MG63 (cell line): ENCODE results near the gene OR51B4. TPM values are rescaled to one million over a fixed set of nuclear protein-coding genes. Genes with fewer than 3 reads are reported as not detected.
"Not testable (repeated sequence)": the region's sequence is repeated elsewhere in the genome, so short reads cannot be mapped to it uniquely, and the experiment has no call there.

Source experiments
- DNase-seq: peaks from one replicate; pipeline ENCODE4 v3.0.0-alpha.2; 2020
- H3K27me3 ChIP-seq: fragments of 250-450 bp; sonication (Bioruptor Pico); 2 replicates; pipeline ENCODE4 v1.5.1; 2020; ENCODE audit warnings: mild to moderate bottlenecking, moderate library complexity
- H3K36me3 ChIP-seq: fragments of 250-450 bp; sonication (Bioruptor Pico); 2 replicates; pipeline ENCODE4 v1.5.1; 2020; ENCODE audit warnings: mild to moderate bottlenecking, moderate library complexity
- H3K4me3 ChIP-seq: fragments of 250-450 bp; sonication (Bioruptor Pico); 2 replicates; pipeline ENCODE4 v1.5.1; 2020; ENCODE audit warnings: mild to moderate bottlenecking, moderate library complexity
- H3K9me3 ChIP-seq: fragments of 250-450 bp; sonication (Bioruptor Pico); 2 replicates; pipeline ENCODE4 v1.5.1; 2020; ENCODE audit warnings: mild to moderate bottlenecking, moderate library complexity
- total RNA-seq: library from RNA; depleted of rRNA; stranded (reverse); fragments of >200 nt; shearing (Covaris generic); gene quantifications from 2 replicates; pipeline ENCODE4 v1.2.3, GENCODE V29; 2014; ENCODE audit warnings: low replicate concordance

Gene OR51B4
- total RNA-seq, 1 experiment from 2014 or later, result not detected

DNA sequence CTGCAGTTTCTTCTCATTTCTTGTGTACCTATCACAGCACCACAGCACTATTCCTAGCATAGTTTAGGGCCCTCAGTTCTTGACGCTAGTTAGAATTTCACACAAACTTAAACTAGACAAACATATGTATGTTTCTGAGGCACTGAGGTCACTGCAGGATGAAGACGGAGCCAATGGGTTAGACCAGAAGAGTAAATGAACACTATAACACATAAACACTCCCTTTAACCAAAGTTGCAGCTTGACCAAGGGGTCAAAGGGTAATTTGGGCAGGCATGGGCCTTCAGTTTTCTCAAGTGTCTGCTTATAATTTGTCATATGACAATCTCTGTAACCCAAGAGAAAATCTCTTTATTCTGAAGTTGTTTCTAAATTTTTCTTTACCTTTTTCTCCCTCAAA lies 19.1 kb downstream of the OR51B4 start:
- DNase-seq, result no peak
- H3K4me3 ChIP-seq, result no peak overlapping the region
- no peaks in the 10 kb centered on the region for H3K9me3 ChIP-seq
- H3K36me3 ChIP-seq, result no peaks in the 10 kb centered on the region
- no peaks in the 10 kb centered on the region for H3K27me3 ChIP-seq

DNA sequence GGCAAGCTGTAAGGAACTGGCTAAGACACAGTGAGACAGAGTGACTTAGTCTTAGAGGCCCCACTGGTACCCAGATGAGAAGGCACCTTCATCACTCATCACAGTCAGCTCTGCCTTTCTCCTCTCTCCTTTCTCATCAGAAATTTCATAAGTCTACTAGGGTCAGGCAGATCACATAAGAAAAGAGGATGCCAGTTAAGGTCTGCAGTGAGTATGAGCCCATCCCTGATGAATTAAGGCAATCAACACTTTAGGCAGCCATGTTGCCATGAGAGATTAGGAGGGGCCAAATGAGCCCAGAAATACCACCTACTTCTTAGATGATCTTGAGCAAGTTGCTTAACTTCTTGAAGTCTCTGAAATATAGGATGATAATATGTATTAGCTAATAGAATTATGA lies 20.1 kb downstream of the OR51B4 start:
- Histone ChIP-seq H3K4me3 (no peak overlapping the region), H3K36me3 (no peaks in the 10 kb centered on the region), H3K9me3 (no peaks in the 10 kb centered on the region), H3K27me3 (no peaks in the 10 kb centered on the region)
- no peak for DNase-seq

DNA sequence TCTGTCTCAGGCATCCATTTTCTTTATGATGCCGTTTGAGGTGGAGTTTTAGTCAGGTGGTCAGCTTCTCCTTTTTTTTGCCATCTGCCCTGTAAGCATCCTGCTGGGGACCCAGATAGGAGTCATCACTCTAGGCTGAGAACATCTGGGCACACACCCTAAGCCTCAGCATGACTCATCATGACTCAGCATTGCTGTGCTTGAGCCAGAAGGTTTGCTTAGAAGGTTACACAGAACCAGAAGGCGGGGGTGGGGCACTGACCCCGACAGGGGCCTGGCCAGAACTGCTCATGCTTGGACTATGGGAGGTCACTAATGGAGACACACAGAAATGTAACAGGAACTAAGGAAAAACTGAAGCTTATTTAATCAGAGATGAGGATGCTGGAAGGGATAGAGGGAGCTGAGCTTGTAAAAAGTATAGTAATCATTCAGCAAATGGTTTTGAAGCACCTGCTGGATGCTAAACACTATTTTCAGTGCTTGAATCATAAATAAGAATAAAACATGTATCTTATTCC lies 21.1 kb downstream of the OR51B4 start:
- Histone ChIP-seq H3K27me3 (no peaks in the 10 kb centered on the region), H3K9me3 (no peaks in the 10 kb centered on the region), H3K36me3 (no peaks in the 10 kb centered on the region), H3K4me3 (no peak overlapping the region)
- DNase-seq, result peak; percentile 97

DNA sequence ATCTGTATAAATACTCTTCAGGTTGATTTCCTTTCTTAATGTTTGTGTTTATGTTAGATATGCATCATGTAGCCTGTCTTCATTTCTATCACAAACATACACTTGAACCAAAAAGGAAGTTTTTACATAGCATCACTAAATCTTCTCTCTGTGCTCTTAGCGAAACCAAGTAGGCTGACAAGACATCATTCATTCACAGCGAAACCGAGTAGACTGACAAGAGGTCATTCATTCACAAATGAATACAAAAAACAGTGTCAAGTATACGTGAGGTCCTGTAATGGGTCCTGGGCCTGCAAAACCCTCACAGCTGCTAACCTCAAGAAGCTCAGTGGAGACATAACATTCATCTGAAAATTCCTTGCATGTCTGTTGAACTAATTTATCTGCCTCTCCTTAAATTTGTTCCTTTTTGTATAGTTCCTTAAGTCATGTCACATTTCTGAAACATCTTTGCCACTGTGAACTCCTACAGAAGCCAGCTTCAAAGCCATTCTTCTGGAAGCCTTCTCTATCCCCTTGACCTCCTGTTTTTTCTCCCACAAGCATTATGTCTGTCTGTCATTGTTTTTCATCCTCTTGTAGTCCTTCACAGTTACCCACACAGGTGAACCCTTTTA lies 22.2 kb downstream of the OR51B4 start:
- Histone ChIP-seq H3K9me3 (no peaks in the 10 kb centered on the region), H3K27me3 (no peaks in the 10 kb centered on the region), H3K36me3 (no peaks in the 10 kb centered on the region), H3K4me3 (no peak overlapping the region)
- DNase-seq, result no peak

DNA sequence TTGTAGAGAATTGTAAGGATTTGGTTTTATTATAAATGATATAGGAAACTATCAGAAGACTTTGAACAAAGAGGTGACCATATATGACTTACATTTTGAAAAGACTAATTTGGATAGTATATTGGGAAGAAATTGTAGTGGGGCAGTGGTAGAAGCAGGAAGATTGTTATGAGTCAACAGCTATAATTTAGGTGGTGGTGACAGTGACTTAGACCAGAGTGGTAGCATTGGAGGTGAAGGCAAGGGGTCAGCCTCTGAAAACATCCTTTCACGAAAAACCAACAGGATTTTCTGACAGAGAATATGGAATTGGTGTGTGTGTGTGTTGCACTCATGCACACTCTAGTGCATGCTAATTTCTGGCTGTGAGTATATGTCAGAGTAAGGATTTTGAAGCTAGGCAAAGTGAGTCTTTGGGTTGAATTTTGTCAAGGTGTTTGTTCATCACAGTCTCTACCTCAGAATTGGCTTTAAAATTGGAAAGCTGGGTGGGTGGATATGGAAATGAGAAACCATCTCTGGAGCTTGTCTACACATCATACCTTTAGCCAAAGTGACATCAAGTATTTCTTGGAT lies 23.9 kb downstream of the OR51B4 start:
- H3K4me3 ChIP-seq, result no peak overlapping the region
- no peaks in the 10 kb centered on the region for H3K36me3 ChIP-seq
- H3K9me3 ChIP-seq, result no peaks in the 10 kb centered on the region
- no peak for DNase-seq
- H3K27me3 ChIP-seq, result no peaks in the 10 kb centered on the region

DNA sequence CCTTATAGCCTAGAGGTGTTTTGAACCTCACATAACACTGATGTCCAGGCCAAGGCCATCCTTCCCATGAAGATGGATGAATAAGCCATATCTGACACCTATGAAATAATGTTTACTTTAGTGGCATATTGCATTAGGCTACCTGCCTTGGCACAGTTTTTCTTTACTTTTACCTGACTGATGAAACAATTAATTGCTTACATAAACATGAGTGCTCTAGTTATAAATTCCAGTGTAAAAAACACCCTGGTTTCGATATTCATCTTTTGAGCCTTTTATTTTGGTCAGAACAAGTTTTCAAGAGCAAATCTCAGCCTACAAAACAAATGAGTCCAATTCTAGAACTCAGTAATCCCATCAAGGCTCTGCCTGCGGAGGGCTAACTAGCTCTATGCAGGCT lies 25.0 kb downstream of the OR51B4 start:
- Histone ChIP-seq H3K36me3 (no peaks in the 10 kb centered on the region), H3K9me3 (no peaks in the 10 kb centered on the region), H3K27me3 (no peaks in the 10 kb centered on the region), H3K4me3 (no peak overlapping the region)
- no peak for DNase-seq

DNA sequence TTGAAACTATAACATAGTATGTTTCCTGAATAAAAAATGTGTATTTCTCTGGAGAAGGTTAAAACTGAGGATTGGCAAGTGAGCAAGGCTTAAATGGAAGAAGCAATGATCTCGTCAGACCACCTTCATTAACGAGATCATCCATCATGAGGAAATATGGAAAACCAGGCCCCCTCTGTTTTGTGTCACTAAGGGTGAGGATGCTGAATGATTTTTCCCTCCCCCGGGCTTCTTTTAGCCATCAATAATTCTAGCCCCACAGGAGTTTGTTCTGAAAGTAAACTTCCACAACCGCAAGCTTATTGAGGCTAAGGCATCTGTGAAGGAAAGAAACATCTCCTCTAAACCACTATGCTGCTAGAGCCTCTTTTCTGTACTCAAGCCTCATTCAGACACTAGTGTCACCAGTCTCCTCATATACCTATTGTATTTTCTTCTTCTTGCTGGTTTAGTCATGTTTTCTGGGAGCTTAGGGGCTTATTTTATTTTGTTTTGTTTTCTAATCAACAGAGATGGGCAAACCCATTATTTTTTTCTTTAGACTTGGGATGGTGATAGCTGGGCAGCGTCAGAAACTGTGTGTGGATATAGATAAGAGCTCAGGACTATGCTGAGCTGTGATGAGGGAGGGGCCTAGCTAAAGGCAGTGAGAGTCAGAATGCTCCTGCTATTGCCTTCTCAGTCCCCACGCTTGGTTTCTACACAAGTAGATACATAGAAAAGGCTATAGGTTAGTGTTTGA lies 26.2 kb downstream of the OR51B4 start:
- Histone ChIP-seq H3K27me3 (no peaks in the 10 kb centered on the region), H3K9me3 (no peaks in the 10 kb centered on the region), H3K36me3 (no peaks in the 10 kb centered on the region), H3K4me3 (no peak overlapping the region)
- no peak for DNase-seq

DNA sequence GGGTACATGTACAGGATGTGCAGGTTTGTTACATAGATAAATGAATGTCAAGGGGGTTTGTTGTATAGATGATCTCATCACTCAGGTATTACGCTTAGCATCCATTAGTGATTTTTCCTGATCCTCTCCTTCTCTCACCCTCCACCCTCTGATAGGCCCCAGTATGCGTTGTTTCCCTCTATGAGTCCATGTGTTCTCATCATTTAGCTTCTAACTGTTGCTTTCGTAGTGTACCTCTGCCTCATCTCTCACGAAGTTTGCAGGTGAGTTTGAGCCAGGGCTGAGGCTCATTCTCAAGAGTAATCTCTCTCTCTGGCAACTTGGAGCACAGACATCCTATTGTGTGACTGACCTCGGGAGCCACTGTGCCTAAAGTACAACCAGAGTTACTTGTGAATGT lies 27.4 kb downstream of the OR51B4 start:
- Histone ChIP-seq H3K27me3 (no peaks in the 10 kb centered on the region), H3K4me3 (no peak overlapping the region), H3K36me3 (no peaks in the 10 kb centered on the region), H3K9me3 (no peaks in the 10 kb centered on the region)
- no peak for DNase-seq

DNA sequence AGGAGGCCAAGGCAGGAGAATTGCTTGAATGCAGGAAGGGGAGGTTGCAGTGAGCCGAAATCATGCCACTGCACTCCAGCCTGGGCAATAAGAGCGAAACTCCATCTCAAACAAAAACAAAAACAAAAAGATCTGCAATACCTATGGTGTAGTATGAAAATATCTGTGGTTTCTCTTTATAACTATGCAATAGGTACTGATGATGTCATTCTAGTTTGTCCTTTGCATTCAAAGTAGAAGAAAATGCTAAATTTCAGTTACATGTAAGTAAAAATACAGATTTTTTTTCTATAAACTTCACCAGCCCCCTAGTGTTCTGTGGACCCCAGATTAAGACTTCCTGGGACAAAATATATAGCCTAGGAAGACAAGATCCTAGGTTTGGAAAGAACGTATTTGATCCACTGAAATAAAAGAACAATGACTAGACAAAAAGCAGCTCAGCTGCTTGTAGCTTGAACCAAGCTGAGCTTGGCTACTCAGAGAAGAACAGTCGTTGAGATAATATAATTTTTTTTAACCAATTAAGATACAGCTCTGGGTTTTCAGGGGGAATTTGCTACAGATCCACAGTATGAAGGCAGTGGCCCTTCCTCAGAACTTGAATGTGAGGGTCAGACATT lies 29.2 kb downstream of the OR51B4 start:
- Histone ChIP-seq H3K9me3 (no peaks in the 10 kb centered on the region), H3K36me3 (no peaks in the 10 kb centered on the region), H3K4me3 (no peak overlapping the region), H3K27me3 (no peaks in the 10 kb centered on the region)
- DNase-seq, result no peak

DNA sequence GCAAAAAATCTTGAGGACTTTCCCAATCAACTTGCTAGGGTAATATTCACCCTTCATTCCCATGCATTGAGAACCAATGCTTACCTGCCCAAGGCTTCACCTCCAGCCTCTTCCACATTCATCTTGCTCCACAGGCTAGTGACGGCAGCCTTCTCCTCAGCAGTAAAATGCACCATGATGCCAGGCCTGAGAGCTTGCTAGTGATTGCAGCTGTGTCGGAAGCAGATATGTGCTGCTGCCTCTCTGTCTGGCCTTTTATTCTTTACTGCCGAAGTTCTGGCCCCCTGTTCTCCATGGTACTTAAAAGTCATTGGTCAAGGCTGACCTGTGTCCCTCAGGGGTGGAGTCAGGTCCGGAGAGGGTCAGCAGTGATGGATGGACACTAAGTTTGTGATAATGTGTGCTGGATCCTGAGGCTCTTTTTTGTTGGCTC lies 32.0 kb downstream of the OR51B4 start, which contains the start of gene HBE1:
Gene HBE1 (minus strand): TSS at position 231 of the 433 bp plus-strand sequence. CDS start 55 bp downstream, at position 176.
- Histone ChIP-seq H3K9me3 (no peaks in the 10 kb centered on the region), H3K36me3 (no peaks in the 10 kb centered on the region), H3K4me3 (no peak within 1 kb of the TSS), H3K27me3 (no peaks in the 10 kb centered on the region)
- DNase-seq, result no peak

DNA sequence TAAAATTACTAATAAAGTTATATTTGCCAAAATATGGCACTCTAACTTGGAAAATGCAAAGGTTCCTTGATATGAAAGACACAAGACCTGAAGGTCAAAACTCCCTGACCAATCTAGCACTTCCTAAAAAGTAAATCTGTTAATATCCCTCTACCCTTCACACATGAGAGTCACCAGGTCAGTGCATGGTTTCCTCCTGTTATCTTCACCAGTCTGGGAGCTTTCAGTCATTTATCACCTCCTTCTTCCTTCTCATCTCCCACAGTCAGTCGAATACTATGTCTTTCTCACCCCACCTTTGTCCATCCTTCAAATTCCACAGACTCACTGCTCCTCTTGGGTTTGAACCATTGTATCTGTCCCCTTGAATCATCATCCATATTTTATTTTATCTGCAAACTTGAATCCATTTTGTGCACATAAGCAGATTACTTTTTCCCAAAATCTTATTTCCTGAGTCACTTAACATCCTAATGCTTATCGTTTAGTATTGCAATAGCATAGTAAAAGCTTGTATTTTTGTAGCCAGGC lies 34.6 kb downstream of the OR51B4 start:
- no peaks in the 10 kb centered on the region for H3K36me3 ChIP-seq
- DNase-seq, result no peak
- no peak overlapping the region for H3K4me3 ChIP-seq
- H3K9me3 ChIP-seq, result no peaks in the 10 kb centered on the region
- no peaks in the 10 kb centered on the region; the same call in 1 of the 2 replicates for H3K27me3 ChIP-seq

DNA sequence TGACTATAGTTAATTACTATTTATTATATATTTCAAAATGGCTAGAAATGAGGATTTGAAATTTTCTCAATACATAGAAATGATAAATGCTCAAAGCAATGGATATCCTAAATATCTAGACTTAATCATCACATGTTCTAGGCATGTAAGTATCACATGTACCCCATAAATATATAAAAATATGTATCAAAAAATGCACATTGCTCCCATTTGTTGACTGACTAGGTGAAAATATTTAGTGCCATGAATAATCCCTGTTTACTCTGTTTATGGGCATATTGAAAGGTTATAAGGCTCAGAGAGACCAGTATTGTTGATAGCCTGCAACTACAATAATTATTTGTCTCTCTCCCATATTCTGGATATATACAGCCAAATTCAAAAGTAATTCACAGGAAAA lies 35.1 kb downstream of the OR51B4 start:
- no peak for DNase-seq
- no peaks in the 10 kb centered on the region for H3K36me3 ChIP-seq
- H3K4me3 ChIP-seq, result no peak overlapping the region
- no peaks in the 10 kb centered on the region for H3K9me3 ChIP-seq
- H3K27me3 ChIP-seq, result no peaks in the 10 kb centered on the region; the same call in 1 of the 2 replicates

DNA sequence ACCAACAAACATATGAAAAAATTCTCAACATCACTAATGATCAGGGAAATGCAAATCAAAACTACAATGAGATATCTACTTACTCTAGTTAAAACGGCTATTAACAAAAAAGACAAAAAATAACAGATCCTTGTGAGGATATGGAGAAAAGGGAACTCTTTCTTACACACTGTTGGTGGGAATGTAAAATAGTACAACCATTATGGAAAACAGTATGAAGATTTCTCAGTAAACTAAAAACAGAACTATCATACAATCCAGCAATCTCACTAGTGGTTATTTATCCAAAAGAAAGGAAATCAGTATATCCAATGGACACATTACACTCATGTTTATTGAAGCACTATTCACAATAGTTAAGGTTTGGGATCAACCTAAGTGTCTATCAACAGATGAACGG lies 35.9 kb downstream of the OR51B4 start:
- DNase-seq, result no peak
- Histone ChIP-seq H3K27me3 (no peaks in the 10 kb centered on the region; the same call in 1 of the 2 replicates), H3K4me3 (no peak overlapping the region), H3K36me3 (no peaks in the 10 kb centered on the region), H3K9me3 (no peaks in the 10 kb centered on the region)

DNA sequence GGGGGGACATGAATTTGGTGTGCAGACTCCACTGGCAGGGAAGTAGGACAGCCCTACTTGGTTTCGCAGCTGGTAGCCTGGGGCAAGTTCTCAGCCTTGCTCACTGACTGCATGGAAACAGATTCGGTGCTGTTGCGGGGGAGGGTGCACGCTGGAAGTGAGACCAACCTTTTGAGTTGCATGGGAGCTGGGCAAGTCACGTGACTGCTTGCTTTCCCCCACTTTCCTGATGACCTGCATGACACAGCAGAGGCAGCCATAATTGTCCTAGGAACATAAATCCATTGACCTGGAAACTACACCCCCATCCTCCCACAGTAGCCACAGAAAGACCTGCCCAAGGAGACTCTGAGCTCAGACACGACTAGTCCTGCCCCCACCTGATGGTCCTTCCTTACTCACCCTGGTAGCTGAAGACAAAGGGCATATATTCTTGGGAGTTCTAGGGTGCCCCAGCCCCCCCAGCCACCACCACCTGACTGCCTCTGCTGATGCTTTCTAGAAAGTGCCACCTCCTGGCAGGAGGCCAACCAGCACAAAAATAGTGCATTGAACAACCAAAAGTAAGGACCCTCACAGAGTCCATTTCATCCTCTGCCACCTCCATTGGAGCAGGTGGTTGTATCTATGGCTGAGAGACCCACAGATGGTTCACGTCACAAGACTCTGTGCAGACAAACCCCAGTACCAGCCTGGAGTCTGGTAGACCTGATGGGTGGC lies 43.0 kb downstream of the OR51B4 start:
- H3K9me3 ChIP-seq, result peaks cover 2% of the 10 kb centered on the region; the same call in 1 of the 2 replicates
- H3K4me3 ChIP-seq, result no peak overlapping the region
- DNase-seq, result no peak
- H3K27me3 ChIP-seq, result no peaks in the 10 kb centered on the region
- no peaks in the 10 kb centered on the region for H3K36me3 ChIP-seq

DNA sequence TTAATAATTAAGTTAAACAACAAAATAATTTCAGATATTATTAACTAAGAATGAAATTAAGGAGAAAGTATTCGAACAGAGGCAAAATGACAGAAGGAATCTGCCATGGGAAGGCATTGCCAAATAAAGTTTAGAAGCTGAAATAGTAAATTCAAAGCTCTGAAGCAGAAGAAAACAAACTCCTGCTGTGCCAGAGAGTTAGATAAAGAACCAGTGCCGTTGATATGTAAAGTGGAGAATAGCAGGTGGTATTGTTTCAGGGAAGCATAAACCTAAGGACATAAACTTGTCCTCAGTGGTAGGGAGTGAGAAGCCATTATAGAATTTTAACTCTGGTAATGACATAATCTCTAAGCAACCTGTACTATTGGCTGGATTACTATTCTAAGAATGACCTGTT lies 44.5 kb downstream of the OR51B4 start:
- H3K9me3 ChIP-seq, result peaks cover 2% of the 10 kb centered on the region; the same call in 1 of the 2 replicates

DNA sequence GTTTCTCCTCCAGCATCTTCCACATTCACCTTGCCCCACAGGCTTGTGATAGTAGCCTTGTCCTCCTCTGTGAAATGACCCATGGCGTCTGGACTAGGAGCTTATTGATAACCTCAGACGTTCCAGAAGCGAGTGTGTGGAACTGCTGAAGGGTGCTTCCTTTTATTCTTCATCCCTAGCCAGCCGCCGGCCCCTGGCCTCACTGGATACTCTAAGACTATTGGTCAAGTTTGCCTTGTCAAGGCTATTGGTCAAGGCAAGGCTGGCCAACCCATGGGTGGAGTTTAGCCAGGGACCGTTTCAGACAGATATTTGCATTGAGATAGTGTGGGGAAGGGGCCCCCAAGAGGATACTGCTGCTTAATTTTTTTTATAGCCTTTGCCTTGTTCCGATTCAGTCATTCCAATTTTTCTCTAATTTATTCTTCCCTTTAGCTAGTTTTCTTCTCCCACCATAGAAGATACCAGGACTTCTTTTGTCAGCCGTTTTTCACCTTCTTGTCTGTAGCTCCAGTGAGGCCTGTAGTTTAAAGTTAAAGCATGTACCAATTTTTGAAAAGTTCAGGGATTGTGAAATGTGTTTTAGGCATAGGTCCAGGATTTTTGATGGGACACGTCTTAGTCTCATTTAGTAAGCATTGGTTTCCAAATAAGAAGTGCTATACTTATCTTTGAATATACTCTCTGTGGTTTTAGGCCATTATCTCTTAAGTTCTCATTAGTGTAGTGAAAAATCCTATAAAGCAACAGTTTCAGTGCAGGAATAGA lies 46.9 kb downstream of the OR51B4 start, which contains the start of gene HBG2:
Gene HBG2 (minus strand): TSS at position 136 of the 768 bp plus-strand sequence. CDS start 53 bp downstream, at position 83.
- H3K4me3 ChIP-seq, H3K27me3 ChIP-seq, H3K9me3 ChIP-seq, H3K36me3 ChIP-seq, DNase-seq: not testable (repeated sequence)

More for the DNA sequence above, 44.5 kb downstream of the OR51B4 start:
- no peaks in the 10 kb centered on the region for H3K36me3 ChIP-seq
- H3K27me3 ChIP-seq, result no peaks in the 10 kb centered on the region
- DNase-seq, result no peak
- H3K4me3 ChIP-seq, result no peak overlapping the region
